Measurements from ENCODE around the gene ANKRD13A. TPM values are rescaled to one million over a fixed set of nuclear protein-coding genes. Genes with fewer than 3 reads are reported as not detected.

The ANKRD13A gene
- total and polyA plus RNA-seq, 2 experiments from 2014 or later: 5.7 to 25.6 TPM

DNA sequence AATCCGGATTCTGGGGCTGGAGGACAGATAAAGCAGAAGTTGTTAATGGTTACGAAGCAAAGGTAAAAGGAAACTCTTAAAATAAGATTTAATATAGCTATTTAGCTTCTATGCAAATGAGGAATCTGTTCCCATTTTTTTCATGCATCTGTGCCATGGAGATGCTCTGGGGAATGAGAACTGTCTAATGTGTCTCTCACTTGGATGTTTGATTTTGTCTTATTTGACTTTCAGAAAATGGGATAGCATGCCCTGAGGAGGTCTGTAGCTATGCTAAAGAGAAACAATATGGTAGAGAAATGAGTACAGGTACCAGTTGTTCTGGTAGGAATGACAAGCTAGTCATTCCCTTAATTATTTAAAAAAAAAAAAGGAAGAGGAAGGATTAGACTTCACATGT is 24.8 kb downstream of the ANKRD13A start:
- Histone ChIP-seq H3K36me3 (ENCODE audit: insufficient read depth) (no peaks in the 10 kb centered on the region), H2AFZ (no peak overlapping the region), H3K4me1 (ENCODE audit: insufficient read depth) (peaks cover 14% of the 10 kb centered on the region), H3K4me3 (no peak overlapping the region), H3K79me2 (replicated peaks; ENCODE audit: insufficient read depth) (no peaks in the 10 kb centered on the region), H3K9me2 (ENCODE audit: insufficient read depth) (no peaks in the 10 kb centered on the region), H4K20me1 (replicated peaks; ENCODE audit: insufficient read depth) (no peaks in the 10 kb centered on the region), H3K27me3 (ENCODE audit: insufficient read depth) (no peaks in the 10 kb centered on the region), H3K4me2 (no peak overlapping the region), H3F3A (replicated peaks; ENCODE audit: low read depth) (no peaks in the 10 kb centered on the region), H3K27ac (ENCODE audit: low read depth) (peak overlapping the region; percentile 36; the same call in 1 of the 2 replicates)
- H3K4me1 Mint-ChIP-seq: peaks cover 22% of the 10 kb centered on the region; the same call in 2 of the 3 replicates
- DNase-seq (ENCODE audit: low spot score): no peak
- no peaks in the 10 kb centered on the region for H3K9me3 Mint-ChIP-seq
- peaks cover 7% of the 10 kb centered on the region for H3K27me3 Mint-ChIP-seq (ENCODE audit: insufficient read depth, low read depth, poor library complexity)
- no peak for TF ChIP-seq POLR2AphosphoS5 (IDR thresholded peaks at IDR 0.05; ENCODE audit: low read depth)
- TF ChIP-seq, protein P1, sequence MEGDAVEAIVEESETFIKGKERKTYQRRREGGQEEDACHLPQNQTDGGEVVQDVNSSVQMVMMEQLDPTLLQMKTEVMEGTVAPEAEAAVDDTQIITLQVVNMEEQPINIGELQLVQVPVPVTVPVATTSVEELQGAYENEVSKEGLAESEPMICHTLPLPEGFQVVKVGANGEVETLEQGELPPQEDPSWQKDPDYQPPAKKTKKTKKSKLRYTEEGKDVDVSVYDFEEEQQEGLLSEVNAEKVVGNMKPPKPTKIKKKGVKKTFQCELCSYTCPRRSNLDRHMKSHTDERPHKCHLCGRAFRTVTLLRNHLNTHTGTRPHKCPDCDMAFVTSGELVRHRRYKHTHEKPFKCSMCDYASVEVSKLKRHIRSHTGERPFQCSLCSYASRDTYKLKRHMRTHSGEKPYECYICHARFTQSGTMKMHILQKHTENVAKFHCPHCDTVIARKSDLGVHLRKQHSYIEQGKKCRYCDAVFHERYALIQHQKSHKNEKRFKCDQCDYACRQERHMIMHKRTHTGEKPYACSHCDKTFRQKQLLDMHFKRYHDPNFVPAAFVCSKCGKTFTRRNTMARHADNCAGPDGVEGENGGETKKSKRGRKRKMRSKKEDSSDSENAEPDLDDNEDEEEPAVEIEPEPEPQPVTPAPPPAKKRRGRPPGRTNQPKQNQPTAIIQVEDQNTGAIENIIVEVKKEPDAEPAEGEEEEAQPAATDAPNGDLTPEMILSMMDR (conservative IDR thresholded peaks at IDR 0.05; ENCODE audit: low read depth in 2 of 2): no peak
- TF ChIP-seq ZNF331 (CRISPR knock-in tag; IDR thresholded peaks at IDR 0.05; ENCODE audit: low read depth): no peak
- TF ChIP-seq CREB1 (CRISPR knock-in tag; IDR thresholded peaks at IDR 0.05; ENCODE audit: low read depth): no peak
- TF ChIP-seq, protein P2, sequence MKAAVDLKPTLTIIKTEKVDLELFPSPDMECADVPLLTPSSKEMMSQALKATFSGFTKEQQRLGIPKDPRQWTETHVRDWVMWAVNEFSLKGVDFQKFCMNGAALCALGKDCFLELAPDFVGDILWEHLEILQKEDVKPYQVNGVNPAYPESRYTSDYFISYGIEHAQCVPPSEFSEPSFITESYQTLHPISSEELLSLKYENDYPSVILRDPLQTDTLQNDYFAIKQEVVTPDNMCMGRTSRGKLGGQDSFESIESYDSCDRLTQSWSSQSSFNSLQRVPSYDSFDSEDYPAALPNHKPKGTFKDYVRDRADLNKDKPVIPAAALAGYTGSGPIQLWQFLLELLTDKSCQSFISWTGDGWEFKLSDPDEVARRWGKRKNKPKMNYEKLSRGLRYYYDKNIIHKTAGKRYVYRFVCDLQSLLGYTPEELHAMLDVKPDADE (IDR thresholded peaks at IDR 0.05): no peak
- no peak for TF ChIP-seq EZH2phosphoT487 (IDR thresholded peaks at IDR 0.05; ENCODE audit: unreplicated experiment)
- TF ChIP-seq, protein P3, sequence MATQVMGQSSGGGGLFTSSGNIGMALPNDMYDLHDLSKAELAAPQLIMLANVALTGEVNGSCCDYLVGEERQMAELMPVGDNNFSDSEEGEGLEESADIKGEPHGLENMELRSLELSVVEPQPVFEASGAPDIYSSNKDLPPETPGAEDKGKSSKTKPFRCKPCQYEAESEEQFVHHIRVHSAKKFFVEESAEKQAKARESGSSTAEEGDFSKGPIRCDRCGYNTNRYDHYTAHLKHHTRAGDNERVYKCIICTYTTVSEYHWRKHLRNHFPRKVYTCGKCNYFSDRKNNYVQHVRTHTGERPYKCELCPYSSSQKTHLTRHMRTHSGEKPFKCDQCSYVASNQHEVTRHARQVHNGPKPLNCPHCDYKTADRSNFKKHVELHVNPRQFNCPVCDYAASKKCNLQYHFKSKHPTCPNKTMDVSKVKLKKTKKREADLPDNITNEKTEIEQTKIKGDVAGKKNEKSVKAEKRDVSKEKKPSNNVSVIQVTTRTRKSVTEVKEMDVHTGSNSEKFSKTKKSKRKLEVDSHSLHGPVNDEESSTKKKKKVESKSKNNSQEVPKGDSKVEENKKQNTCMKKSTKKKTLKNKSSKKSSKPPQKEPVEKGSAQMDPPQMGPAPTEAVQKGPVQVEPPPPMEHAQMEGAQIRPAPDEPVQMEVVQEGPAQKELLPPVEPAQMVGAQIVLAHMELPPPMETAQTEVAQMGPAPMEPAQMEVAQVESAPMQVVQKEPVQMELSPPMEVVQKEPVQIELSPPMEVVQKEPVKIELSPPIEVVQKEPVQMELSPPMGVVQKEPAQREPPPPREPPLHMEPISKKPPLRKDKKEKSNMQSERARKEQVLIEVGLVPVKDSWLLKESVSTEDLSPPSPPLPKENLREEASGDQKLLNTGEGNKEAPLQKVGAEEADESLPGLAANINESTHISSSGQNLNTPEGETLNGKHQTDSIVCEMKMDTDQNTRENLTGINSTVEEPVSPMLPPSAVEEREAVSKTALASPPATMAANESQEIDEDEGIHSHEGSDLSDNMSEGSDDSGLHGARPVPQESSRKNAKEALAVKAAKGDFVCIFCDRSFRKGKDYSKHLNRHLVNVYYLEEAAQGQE (IDR thresholded peaks at IDR 0.05; ENCODE audit: unreplicated experiment): no peak
- TF ChIP-seq STAT1 (IDR thresholded peaks at IDR 0.05; ENCODE audit: unreplicated experiment): no peak
- no peak for TF ChIP-seq EZH2 (IDR thresholded peaks at IDR 0.05; ENCODE audit: low read depth, unreplicated experiment)
- TF ChIP-seq, protein P4, sequence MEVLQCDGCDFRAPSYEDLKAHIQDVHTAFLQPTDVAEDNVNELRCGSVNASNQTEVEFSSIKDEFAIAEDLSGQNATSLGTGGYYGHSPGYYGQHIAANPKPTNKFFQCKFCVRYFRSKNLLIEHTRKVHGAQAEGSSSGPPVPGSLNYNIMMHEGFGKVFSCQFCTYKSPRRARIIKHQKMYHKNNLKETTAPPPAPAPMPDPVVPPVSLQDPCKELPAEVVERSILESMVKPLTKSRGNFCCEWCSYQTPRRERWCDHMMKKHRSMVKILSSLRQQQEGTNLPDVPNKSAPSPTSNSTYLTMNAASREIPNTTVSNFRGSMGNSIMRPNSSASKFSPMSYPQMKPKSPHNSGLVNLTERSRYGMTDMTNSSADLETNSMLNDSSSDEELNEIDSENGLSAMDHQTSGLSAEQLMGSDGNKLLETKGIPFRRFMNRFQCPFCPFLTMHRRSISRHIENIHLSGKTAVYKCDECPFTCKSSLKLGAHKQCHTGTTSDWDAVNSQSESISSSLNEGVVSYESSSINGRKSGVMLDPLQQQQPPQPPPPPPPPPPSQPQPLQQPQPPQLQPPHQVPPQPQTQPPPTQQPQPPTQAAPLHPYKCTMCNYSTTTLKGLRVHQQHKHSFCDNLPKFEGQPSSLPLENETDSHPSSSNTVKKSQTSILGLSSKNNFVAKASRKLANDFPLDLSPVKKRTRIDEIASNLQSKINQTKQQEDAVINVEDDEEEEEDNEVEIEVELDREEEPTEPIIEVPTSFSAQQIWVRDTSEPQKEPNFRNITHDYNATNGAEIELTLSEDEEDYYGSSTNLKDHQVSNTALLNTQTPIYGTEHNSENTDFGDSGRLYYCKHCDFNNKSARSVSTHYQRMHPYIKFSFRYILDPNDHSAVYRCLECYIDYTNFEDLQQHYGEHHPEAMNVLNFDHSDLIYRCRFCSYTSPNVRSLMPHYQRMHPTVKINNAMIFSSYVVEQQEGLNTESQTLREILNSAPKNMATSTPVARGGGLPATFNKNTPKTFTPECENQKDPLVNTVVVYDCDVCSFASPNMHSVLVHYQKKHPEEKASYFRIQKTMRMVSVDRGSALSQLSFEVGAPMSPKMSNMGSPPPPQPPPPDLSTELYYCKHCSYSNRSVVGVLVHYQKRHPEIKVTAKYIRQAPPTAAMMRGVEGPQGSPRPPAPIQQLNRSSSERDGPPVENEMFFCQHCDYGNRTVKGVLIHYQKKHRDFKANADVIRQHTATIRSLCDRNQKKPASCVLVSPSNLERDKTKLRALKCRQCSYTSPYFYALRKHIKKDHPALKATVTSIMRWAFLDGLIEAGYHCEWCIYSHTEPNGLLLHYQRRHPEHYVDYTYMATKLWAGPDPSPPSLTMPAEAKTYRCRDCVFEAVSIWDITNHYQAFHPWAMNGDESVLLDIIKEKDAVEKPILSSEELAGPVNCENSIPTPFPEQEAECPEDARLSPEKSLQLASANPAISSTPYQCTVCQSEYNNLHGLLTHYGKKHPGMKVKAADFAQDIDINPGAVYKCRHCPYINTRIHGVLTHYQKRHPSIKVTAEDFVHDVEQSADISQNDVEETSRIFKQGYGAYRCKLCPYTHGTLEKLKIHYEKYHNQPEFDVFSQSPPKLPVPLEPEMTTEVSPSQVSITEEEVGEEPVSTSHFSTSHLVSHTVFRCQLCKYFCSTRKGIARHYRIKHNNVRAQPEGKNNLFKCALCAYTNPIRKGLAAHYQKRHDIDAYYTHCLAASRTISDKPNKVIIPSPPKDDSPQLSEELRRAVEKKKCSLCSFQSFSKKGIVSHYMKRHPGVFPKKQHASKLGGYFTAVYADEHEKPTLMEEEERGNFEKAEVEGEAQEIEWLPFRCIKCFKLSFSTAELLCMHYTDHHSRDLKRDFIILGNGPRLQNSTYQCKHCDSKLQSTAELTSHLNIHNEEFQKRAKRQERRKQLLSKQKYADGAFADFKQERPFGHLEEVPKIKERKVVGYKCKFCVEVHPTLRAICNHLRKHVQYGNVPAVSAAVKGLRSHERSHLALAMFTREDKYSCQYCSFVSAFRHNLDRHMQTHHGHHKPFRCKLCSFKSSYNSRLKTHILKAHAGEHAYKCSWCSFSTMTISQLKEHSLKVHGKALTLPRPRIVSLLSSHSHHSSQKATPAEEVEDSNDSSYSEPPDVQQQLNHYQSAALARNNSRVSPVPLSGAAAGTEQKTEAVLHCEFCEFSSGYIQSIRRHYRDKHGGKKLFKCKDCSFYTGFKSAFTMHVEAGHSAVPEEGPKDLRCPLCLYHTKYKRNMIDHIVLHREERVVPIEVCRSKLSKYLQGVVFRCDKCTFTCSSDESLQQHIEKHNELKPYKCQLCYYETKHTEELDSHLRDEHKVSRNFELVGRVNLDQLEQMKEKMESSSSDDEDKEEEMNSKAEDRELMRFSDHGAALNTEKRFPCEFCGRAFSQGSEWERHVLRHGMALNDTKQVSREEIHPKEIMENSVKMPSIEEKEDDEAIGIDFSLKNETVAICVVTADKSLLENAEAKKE (CRISPR knock-in tag; IDR thresholded peaks at IDR 0.05): no peak
- H3K36me3 Mint-ChIP-seq (ENCODE audit: low read depth): peaks cover 3% of the 10 kb centered on the region; the same call in 1 of the 3 replicates
- no peak for ATAC-seq
- peak overlapping the region; percentile 53; the same call in 1 of the 2 replicates for H3K27ac Mint-ChIP-seq
- no peak overlapping the region for H3K4me3 Mint-ChIP-seq

Data from GM23338 (cell line).